Measurements from ENCODE around the gene TWF1.

TWF1 gene

GRCh38 chr12:43816168-43816567, 10.1 kb upstream of the TWF1 start (continued):
- TF ChIP-seq ZNF274 (IDR thresholded peaks at IDR 0.05; ENCODE audit: low read length) (no peak), ZNF274 (tag by site-specific recombination; IDR thresholded peaks at IDR 0.05; ENCODE audit: borderline replicate concordance) (no peak)

DNA sequence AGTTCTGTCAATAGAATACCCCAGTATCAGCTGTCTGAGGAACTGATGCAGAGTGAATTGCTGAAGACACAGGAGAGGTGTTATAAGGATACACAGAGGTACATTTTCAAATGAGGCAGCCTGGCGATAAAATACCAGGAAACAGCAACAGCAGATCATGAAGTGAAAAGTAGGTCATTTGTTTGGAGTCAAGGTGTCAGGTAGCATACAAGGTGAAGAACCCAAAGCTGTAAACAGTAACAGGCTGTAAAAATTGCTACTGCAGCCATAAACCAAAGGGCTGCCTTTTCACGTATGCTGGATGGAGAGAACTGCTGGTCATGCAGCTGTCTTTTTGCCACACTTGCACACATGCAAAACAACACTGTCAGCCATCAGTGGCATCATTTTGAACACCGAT, 9.3 kb upstream of the TWF1 start:
- no peaks in the 10 kb centered on the region for H3K4me1 ChIP-seq (ENCODE audit: control insufficient read depth, insufficient read depth, low read length)
- H3K9me3 ChIP-seq (ENCODE audit: control insufficient read depth, insufficient read depth, low read depth, low read length): no peaks in the 10 kb centered on the region
- 0 out of 2 replicates have a peak, but pooled peaks have one; percentile 10 for TF ChIP-seq YY1 (tag by site-specific recombination; IDR thresholded peaks at IDR 0.05)
- TF ChIP-seq ZNF223 (tag by site-specific recombination; IDR thresholded peaks at IDR 0.05): no peak
- CTCF ChIA-PET: interaction anchor here (0.8 to 1.5 kb wide), 2 partner anchors 17 to 67 kb away, joined by 3 to 4 read pairs; no protein-coding TSS in a partner anchor
- no peak overlapping the region for H3K4me3 ChIP-seq (ENCODE audit: low read depth, low read length)
- H3K27ac ChIP-seq (ENCODE audit: extremely low read depth, low read depth, low read length): no peak overlapping the region
- POLR2A ChIA-PET: no interaction called here
- H3K36me3 ChIP-seq (ENCODE audit: control insufficient read depth in 2 of 2, insufficient read depth in 1 of 2, low read length in 2 of 2): no peaks in the 10 kb centered on the region

DNA sequence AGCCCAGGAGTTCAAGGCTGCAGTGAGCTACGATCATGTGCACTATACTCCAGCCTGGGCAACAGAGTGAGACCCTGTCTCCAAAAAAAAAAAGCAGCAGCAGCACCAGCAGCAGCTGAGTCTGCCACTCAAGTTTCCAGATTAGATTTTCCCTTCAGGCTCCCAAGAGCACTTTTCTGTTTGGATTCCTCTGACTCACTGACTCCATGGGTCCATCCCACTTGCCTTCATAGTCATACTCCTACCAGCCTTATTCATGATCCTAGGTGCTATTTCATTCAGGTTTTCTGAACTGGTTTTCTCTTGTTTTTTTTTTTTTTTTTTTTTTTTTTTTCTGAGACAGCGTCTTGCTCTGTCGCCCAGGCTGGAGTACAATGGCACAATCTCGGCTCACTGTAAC, 6.8 kb upstream of the TWF1 start:
- Histone ChIP-seq H3K36me3 (ENCODE audit: control insufficient read depth in 2 of 2, insufficient read depth in 1 of 2, low read length in 2 of 2) (no peaks in the 10 kb centered on the region), H3K4me1 (ENCODE audit: control insufficient read depth, insufficient read depth, low read length) (no peaks in the 10 kb centered on the region), H3K4me3 (ENCODE audit: low read depth, low read length) (no peak overlapping the region), H3K9me3 (ENCODE audit: control insufficient read depth, insufficient read depth, low read depth, low read length) (no peaks in the 10 kb centered on the region), H3K27ac (ENCODE audit: extremely low read depth, low read depth, low read length) (no peak overlapping the region)
- ChIA-PET CTCF (no interaction called here), POLR2A (no interaction called here)
- no peak for TF ChIP-seq ZNF394 (tag by site-specific recombination; IDR thresholded peaks at IDR 0.05; ENCODE audit: borderline replicate concordance)
- TF ChIP-seq, protein P1, sequence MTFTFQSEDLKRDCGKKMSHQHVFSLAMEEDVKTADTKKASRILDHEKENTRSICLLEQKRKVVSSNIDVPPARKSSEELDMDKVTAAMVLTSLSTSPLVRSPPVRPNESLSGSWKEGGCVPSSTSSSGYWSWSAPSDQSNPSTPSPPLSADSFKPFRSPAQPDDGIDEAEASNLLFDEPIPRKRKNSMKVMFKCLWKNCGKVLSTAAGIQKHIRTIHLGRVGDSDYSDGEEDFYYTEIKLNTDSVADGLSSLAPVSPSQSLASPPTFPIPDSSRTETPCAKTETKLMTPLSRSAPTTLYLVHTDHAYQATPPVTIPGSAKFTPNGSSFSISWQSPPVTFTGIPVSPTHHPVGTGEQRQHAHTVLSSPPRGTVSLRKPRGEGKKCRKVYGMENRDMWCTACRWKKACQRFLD (tag by site-specific recombination; IDR thresholded peaks at IDR 0.05): no peak
- no peak for TF ChIP-seq ZNF658 (tag by site-specific recombination; IDR thresholded peaks at IDR 0.05)
- TF ChIP-seq ZSCAN18 (tag by site-specific recombination; IDR thresholded peaks at IDR 0.05): no peak
- TF ChIP-seq, protein P2, sequence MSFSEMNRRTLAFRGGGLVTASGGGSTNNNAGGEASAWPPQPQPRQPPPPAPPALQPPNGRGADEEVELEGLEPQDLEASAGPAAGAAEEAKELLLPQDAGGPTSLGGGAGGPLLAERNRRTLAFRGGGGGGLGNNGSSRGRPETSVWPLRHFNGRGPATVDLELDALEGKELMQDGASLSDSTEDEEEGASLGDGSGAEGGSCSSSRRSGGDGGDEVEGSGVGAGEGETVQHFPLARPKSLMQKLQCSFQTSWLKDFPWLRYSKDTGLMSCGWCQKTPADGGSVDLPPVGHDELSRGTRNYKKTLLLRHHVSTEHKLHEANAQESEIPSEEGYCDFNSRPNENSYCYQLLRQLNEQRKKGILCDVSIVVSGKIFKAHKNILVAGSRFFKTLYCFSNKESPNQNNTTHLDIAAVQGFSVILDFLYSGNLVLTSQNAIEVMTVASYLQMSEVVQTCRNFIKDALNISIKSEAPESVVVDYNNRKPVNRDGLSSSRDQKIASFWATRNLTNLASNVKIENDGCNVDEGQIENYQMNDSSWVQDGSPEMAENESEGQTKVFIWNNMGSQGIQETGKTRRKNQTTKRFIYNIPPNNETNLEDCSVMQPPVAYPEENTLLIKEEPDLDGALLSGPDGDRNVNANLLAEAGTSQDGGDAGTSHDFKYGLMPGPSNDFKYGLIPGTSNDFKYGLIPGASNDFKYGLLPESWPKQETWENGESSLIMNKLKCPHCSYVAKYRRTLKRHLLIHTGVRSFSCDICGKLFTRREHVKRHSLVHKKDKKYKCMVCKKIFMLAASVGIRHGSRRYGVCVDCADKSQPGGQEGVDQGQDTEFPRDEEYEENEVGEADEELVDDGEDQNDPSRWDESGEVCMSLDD (tag by site-specific recombination; IDR thresholded peaks at IDR 0.05): no peak
- TF ChIP-seq KLF16 (tag by site-specific recombination; IDR thresholded peaks at IDR 0.05): no peak
- TF ChIP-seq, protein P3, sequence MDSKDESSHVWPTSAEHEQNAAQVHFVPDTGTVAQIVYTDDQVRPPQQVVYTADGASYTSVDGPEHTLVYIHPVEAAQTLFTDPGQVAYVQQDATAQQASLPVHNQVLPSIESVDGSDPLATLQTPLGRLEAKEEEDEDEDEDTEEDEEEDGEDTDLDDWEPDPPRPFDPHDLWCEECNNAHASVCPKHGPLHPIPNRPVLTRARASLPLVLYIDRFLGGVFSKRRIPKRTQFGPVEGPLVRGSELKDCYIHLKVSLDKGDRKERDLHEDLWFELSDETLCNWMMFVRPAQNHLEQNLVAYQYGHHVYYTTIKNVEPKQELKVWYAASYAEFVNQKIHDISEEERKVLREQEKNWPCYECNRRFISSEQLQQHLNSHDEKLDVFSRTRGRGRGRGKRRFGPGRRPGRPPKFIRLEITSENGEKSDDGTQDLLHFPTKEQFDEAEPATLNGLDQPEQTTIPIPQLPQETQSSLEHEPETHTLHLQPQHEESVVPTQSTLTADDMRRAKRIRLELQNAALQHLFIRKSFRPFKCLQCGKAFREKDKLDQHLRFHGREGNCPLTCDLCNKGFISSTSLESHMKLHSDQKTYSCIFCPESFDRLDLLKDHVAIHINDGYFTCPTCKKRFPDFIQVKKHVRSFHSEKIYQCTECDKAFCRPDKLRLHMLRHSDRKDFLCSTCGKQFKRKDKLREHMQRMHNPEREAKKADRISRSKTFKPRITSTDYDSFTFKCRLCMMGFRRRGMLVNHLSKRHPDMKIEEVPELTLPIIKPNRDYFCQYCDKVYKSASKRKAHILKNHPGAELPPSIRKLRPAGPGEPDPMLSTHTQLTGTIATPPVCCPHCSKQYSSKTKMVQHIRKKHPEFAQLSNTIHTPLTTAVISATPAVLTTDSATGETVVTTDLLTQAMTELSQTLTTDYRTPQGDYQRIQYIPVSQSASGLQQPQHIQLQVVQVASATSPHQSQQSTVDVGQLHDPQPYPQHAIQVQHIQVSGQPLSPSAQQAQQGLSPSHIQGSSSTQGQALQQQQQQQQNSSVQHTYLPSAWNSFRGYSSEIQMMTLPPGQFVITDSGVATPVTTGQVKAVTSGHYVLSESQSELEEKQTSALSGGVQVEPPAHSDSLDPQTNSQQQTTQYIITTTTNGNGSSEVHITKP (tag by site-specific recombination; IDR thresholded peaks at IDR 0.05): no peak
- no peak for TF ChIP-seq ZNF530 (tag by site-specific recombination; IDR thresholded peaks at IDR 0.05; ENCODE audit: low read depth)
- TF ChIP-seq SETDB1 (IDR thresholded peaks at IDR 0.05; ENCODE audit: insufficient read length, low read length): no peak
- TF ChIP-seq, protein P4, sequence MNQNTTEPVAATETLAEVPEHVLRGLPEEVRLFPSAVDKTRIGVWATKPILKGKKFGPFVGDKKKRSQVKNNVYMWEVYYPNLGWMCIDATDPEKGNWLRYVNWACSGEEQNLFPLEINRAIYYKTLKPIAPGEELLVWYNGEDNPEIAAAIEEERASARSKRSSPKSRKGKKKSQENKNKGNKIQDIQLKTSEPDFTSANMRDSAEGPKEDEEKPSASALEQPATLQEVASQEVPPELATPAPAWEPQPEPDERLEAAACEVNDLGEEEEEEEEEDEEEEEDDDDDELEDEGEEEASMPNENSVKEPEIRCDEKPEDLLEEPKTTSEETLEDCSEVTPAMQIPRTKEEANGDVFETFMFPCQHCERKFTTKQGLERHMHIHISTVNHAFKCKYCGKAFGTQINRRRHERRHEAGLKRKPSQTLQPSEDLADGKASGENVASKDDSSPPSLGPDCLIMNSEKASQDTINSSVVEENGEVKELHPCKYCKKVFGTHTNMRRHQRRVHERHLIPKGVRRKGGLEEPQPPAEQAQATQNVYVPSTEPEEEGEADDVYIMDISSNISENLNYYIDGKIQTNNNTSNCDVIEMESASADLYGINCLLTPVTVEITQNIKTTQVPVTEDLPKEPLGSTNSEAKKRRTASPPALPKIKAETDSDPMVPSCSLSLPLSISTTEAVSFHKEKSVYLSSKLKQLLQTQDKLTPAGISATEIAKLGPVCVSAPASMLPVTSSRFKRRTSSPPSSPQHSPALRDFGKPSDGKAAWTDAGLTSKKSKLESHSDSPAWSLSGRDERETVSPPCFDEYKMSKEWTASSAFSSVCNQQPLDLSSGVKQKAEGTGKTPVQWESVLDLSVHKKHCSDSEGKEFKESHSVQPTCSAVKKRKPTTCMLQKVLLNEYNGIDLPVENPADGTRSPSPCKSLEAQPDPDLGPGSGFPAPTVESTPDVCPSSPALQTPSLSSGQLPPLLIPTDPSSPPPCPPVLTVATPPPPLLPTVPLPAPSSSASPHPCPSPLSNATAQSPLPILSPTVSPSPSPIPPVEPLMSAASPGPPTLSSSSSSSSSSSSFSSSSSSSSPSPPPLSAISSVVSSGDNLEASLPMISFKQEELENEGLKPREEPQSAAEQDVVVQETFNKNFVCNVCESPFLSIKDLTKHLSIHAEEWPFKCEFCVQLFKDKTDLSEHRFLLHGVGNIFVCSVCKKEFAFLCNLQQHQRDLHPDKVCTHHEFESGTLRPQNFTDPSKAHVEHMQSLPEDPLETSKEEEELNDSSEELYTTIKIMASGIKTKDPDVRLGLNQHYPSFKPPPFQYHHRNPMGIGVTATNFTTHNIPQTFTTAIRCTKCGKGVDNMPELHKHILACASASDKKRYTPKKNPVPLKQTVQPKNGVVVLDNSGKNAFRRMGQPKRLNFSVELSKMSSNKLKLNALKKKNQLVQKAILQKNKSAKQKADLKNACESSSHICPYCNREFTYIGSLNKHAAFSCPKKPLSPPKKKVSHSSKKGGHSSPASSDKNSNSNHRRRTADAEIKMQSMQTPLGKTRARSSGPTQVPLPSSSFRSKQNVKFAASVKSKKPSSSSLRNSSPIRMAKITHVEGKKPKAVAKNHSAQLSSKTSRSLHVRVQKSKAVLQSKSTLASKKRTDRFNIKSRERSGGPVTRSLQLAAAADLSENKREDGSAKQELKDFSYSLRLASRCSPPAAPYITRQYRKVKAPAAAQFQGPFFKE (tag by site-specific recombination; IDR thresholded peaks at IDR 0.05; ENCODE audit: borderline replicate concordance): no peak
- no peak for TF ChIP-seq ZNF404 (tag by site-specific recombination; IDR thresholded peaks at IDR 0.05)
- no peak for TF ChIP-seq ZBTB21 (tag by site-specific recombination; IDR thresholded peaks at IDR 0.05)
- no peak for TF ChIP-seq ZNF184 (tag by site-specific recombination; IDR thresholded peaks at IDR 0.05)
- no peak for TF ChIP-seq ZNF473 (tag by site-specific recombination; IDR thresholded peaks at IDR 0.05)
- TF ChIP-seq ZNF16 (tag by site-specific recombination; IDR thresholded peaks at IDR 0.05; ENCODE audit: low read depth): no peak
